NCI-H345 treated with DMSO at 0.1 percent for 48 hours (cell line): ENCODE data around the gene MCIDAS.

Source experiments
- DNase-seq: peaks from one replicate; lab custom pipeline; 2025; ENCODE audit not compliant: unreplicated experiment; lab: John Stamatoyannopoulos, UW

MCIDAS gene

GRCh38 chr5:55171471-55171870, 55.6 kb downstream of the MCIDAS start:
- DNase-seq: no peak
